Measurements from ENCODE around the gene VSX2.

VSX2 gene

GRCh38 chr14:74238974-74239847, at the start of gene VSX2:
Gene VSX2 (plus strand): TSS chr14:74239449. CDS start chr14:74239562, 113 bp downstream.
- no peak for DNase-seq

- no peak for DNase-seq
Measured at GRCh38 chr14:74190927-74191575, 48.2 kb upstream of the VSX2 start.

GRCh38 chr14:74194506-74195274, 44.6 kb upstream of the VSX2 start:
- no peak for DNase-seq

- no peak for DNase-seq
Measured at GRCh38 chr14:74195623-74196022, 43.6 kb upstream of the VSX2 start.

GRCh38 chr14:74198441-74199234, 40.6 kb upstream of the VSX2 start:
- no peak for DNase-seq

GRCh38 chr14:74202113-74202512, 37.1 kb upstream of the VSX2 start:
- DNase-seq = no peak

GRCh38 chr14:74203639-74204038, 35.6 kb upstream of the VSX2 start:
- DNase-seq = peak in 1 of 14 donors; percentile 4

GRCh38 chr14:74204491-74204890, 34.8 kb upstream of the VSX2 start:
- no peak for DNase-seq

GRCh38 chr14:74205882-74206281, 33.4 kb upstream of the VSX2 start:
- no peak for DNase-seq

GRCh38 chr14:74207943-74208342, 31.3 kb upstream of the VSX2 start:
- DNase-seq = no peak

- no peak for DNase-seq
Measured at GRCh38 chr14:74208642-74209041, 30.6 kb upstream of the VSX2 start.

GRCh38 chr14:74211945-74212580, 27.2 kb upstream of the VSX2 start:
- no peak for DNase-seq

- no peak for DNase-seq
Measured at GRCh38 chr14:74213907-74214803, 25.1 kb upstream of the VSX2 start.

GRCh38 chr14:74216671-74217070, 22.6 kb upstream of the VSX2 start:
- no peak for DNase-seq

GRCh38 chr14:74217672-74218448, 21.4 kb upstream of the VSX2 start:
- peak in 8 of 14 donors; percentile 3 to 48 (median 14) for DNase-seq

GRCh38 chr14:74218462-74218861, 20.8 kb upstream of the VSX2 start:
- no peak for DNase-seq

- DNase-seq = no peak
Measured at GRCh38 chr14:74219277-74220205, 19.7 kb upstream of the VSX2 start.

- DNase-seq = no peak
Measured at GRCh38 chr14:74220991-74221390, 18.3 kb upstream of the VSX2 start.

GRCh38 chr14:74221741-74222140, 17.5 kb upstream of the VSX2 start:
- DNase-seq = no peak

Data from C1 segment of cervical spinal cord (tissue), 14 donors.